CD4-positive, alpha-beta T cell (primary cell): ENCODE data around the gene CR2. TPM values are rescaled to one million over a fixed set of nuclear protein-coding genes. Genes with fewer than 3 reads are reported as not detected.

Experiments used
- ATAC-seq: fragments of 200-7000 bp; cut with Tn5 transposase; one replicate; pipeline ENCODE4 v1.10.0; 2022; ENCODE audit warnings: mild to moderate bottlenecking; ENCODE audit not compliant: poor library complexity
- CTCF ChIA-PET: fragments of 350-600 bp; sonication (Branson Sonifier 250); formaldehyde crosslinking; loops from one replicate; lab custom pipeline; 2021; ENCODE audit warnings: antibody characterized with exemption, inconsistent platforms; lab: Charles Lee
- POLR2A ChIA-PET: fragments of 350-600 bp; sonication (Branson Sonifier 250); formaldehyde crosslinking; loops from one replicate; lab custom pipeline; 2021; ENCODE audit warnings: antibody characterized with exemption, inconsistent platforms; lab: Charles Lee
- DNase-seq, 14 experiments: peaks; one replicate each; pipeline ENCODE4 v3.0.0-alpha.2; 2013 to 2020; ENCODE audit warnings: mixed read lengths in 2 of 14
- H3K27ac ChIP-seq, 2 donors: one replicate each; pipeline versions ENCODE4 v1.5.1 to v1.7.0; 2013; ENCODE audit warnings: low read length in 2 of 2, low read depth in 1 of 2, mild to moderate bottlenecking in 1 of 2
- H3K27me3 ChIP-seq, 2 experiments: 1 replicate in 1 of 2; 2 replicates in 1 of 2; pipeline versions ENCODE4 v1.6.1 to v1.7.0; 2013; ENCODE audit warnings: low read length in 2 of 2, control low read depth in 1 of 2, mild to moderate bottlenecking in 1 of 2, moderate library complexity in 1 of 2; ENCODE audit not compliant: insufficient read depth in 2 of 2, control insufficient read depth in 1 of 2
- H3K36me3 ChIP-seq: one replicate; pipeline ENCODE4 v1.6.1; 2013; ENCODE audit warnings: low read length, control low read depth; ENCODE audit not compliant: insufficient read depth
- H3K4me1 ChIP-seq: one replicate; pipeline ENCODE4 v1.6.1; 2013; ENCODE audit warnings: low read length, control low read depth; ENCODE audit not compliant: insufficient read depth
- H3K4me3 ChIP-seq: one replicate; pipeline ENCODE4 v1.5.1; 2013; ENCODE audit warnings: mild to moderate bottlenecking, low read length, moderate library complexity
- H3K9me3 ChIP-seq, 2 experiments: 1 replicate in 1 of 2; 2 replicates in 1 of 2; pipeline versions ENCODE4 v1.6.1 to v1.7.0; 2013; ENCODE audit warnings: low read length in 2 of 2, mild to moderate bottlenecking in 2 of 2, control low read depth in 1 of 2, moderate library complexity in 1 of 2; ENCODE audit not compliant: control insufficient read depth in 1 of 2, insufficient read depth in 1 of 2
- H3K27ac Mint-ChIP-seq: one replicate; pipeline ENCODE4 v1.8.0; 2020; ENCODE audit warnings: mixed read lengths
- H3K27me3 Mint-ChIP-seq: one replicate; pipeline ENCODE4 v1.8.0; 2021; ENCODE audit warnings: mixed read lengths
- H3K36me3 Mint-ChIP-seq: one replicate; pipeline ENCODE4 v1.8.0; 2021; ENCODE audit warnings: low read depth, mixed read lengths
- H3K4me1 Mint-ChIP-seq: one replicate; pipeline ENCODE4 v1.8.0; 2021; ENCODE audit warnings: low read depth, mixed read lengths
- H3K4me3 Mint-ChIP-seq: one replicate; pipeline ENCODE4 v1.8.0; 2020; ENCODE audit warnings: mild to moderate bottlenecking, mixed read lengths
- H3K9me3 Mint-ChIP-seq: one replicate; pipeline ENCODE4 v1.8.0; 2020; ENCODE audit warnings: mixed read lengths
- CTCF ChIP-seq: fragments of 200-600 bp; IDR thresholded peaks from one replicate; pipeline ENCODE4 v1.8.0; 2022; ENCODE audit warnings: antibody characterized with exemption, mild to moderate bottlenecking
- intact Hi-C, 2 experiments: fragments of 100-400 bp; cut with DNase I in 1 of 2; cut with micrococcal nuclease in 1 of 2; formaldehyde crosslinking; loops; one replicate each; pipeline versions ENCODE4 v1.15.1 to v1.9.0; 2023 to 2025; cut with DNase I, micrococcal nuclease
- total RNA-seq, 174 experiments: library from RNA in 2 of 174; stranded (reverse) in 2 of 174; gene quantifications; one replicate each; pipeline ENCODE4 v1.2.3 and lab custom pipeline; 2021 to 2026

Gene CR2
- total RNA-seq, 2 experiments from 2014 or later = 1.2 TPM

- H3K36me3 Mint-ChIP-seq = no peaks in the 10 kb centered on the region
- Histone ChIP-seq H3K36me3 (no peaks in the 10 kb centered on the region), H3K27me3 (no peaks in the 10 kb centered on the region), H3K4me1 (no peaks in the 10 kb centered on the region), H3K27ac (no peak overlapping the region), H3K4me3 (no peak overlapping the region), H3K9me3 (peaks cover 5 to 10% of the 10 kb centered on the region in 2 experiments)
- ATAC-seq (no peak), DNase-seq (no peak)
- CTCF ChIA-PET = interaction anchor here (1.3 to 1.6 kb wide), 2 partner anchors 11 to 16 kb away, joined by 3 to 4 read pairs; no protein-coding TSS in a partner anchor
- POLR2A ChIA-PET = no interaction called here
- intact Hi-C loops = no loop called here
- TF ChIP-seq CTCF = no peak
- peaks cover 5% of the 10 kb centered on the region for H3K27me3 Mint-ChIP-seq
- H3K4me3 Mint-ChIP-seq = no peak overlapping the region
- H3K9me3 Mint-ChIP-seq = peaks cover 9% of the 10 kb centered on the region
- no peaks in the 10 kb centered on the region for H3K4me1 Mint-ChIP-seq
- no peak overlapping the region for H3K27ac Mint-ChIP-seq
Observed at GRCh38 chr1:207421078-207421477, 33.0 kb upstream of the CR2 start.

GRCh38 chr1:207423560-207424292 lies 30.4 kb upstream of the CR2 start:
- ChIA-PET POLR2A (no interaction called here), CTCF (no interaction called here)
- H3K36me3 ChIP-seq = no peaks in the 10 kb centered on the region
- Mint-ChIP-seq H3K9me3 (peaks cover 9% of the 10 kb centered on the region), H3K4me3 (no peak overlapping the region), H3K4me1 (no peaks in the 10 kb centered on the region), H3K27ac (no peak overlapping the region), H3K27me3 (peaks cover 5% of the 10 kb centered on the region), H3K36me3 (no peaks in the 10 kb centered on the region)
- no peak overlapping the region for H3K27ac ChIP-seq
- no peak for DNase-seq
- TF ChIP-seq CTCF = no peak
- peaks cover 5 to 10% of the 10 kb centered on the region in 2 experiments for H3K9me3 ChIP-seq
- no peak for ATAC-seq
- H3K27me3 ChIP-seq = no peaks in the 10 kb centered on the region
- H3K4me1 ChIP-seq = no peaks in the 10 kb centered on the region
- intact Hi-C loops = no loop called here
- no peak overlapping the region for H3K4me3 ChIP-seq

- peaks cover 5 to 8% of the 10 kb centered on the region in 2 experiments for H3K9me3 ChIP-seq
- no peaks in the 10 kb centered on the region for H3K36me3 Mint-ChIP-seq
- H3K36me3 ChIP-seq = no peaks in the 10 kb centered on the region
- ChIA-PET POLR2A (no interaction called here), CTCF (no interaction called here)
- no peaks in the 10 kb centered on the region for H3K4me1 Mint-ChIP-seq
- H3K27ac Mint-ChIP-seq = no peak overlapping the region
- no peaks in the 10 kb centered on the region for H3K4me1 ChIP-seq
- ATAC-seq (no peak), DNase-seq (no peak)
- peaks cover 3% of the 10 kb centered on the region for H3K9me3 Mint-ChIP-seq
- no peak overlapping the region for H3K27ac ChIP-seq
- no peaks in the 10 kb centered on the region for H3K27me3 ChIP-seq
- peaks cover 5% of the 10 kb centered on the region for H3K27me3 Mint-ChIP-seq
- TF ChIP-seq CTCF = no peak
- H3K4me3 ChIP-seq = no peak overlapping the region
- intact Hi-C loops = no loop called here
- H3K4me3 Mint-ChIP-seq = no peak overlapping the region
Observed at GRCh38 chr1:207424570-207425131, 29.5 kb upstream of the CR2 start.
